Activated CD4-positive, alpha-beta T cell treated with anti-CD3 and anti-CD28 coated beads, Interleukin-2, amount 50 U/mL, for 48 hours (primary cell): Measurements from ENCODE around the gene EAF1.
A peak's percentile ranks its signal among the peaks of the same experiment; 100 is the strongest.
"Not testable (repeated sequence)": the region's sequence is repeated elsewhere in the genome, so short reads cannot be mapped to it uniquely, and the experiment has no call there.

Experiments
- DNase-seq, 2 experiments: peaks; one replicate each; pipeline ENCODE4 v3.0.0-alpha.2; 2020

Gene EAF1

DNA sequence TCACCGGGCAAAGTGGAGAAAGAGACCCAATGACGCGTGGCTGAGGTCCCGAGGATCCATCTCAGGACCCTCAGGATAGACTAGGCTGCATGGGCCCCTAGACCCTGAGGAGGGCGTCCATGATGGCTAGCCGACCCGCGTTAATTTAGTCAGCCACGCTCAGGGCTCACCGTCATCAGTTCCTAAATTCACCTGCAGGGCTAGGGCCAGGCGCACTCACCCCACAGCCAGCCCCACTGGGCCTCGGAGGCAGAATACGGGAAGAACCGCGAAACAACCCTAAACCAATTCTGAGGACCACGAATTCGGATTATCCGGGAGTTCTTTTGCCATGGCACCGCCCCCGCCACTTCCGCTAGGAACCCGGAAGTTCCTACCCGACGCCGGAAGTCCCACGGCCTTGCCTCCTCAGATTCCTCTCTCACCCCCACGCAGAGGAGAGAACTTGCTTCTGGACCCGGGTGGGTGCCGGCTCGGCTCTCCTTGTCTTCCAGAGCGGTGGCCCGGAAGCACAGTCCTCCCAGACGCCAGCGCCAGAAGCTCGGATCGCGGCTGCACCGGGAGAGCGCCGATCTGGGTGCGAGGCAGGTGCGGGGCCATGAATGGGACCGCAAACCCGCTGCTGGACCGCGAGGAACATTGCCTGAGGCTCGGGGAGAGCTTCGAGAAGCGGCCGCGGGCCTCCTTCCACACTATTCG, at the start of gene EAF1, which contains the start of gene METTL6:
TSS of gene EAF1 (plus strand) at position 417 of the 699 bp plus-strand sequence. CDS start at position 599, 182 bp downstream.
TSS of gene METTL6 (minus strand) at position 363 of the 699 bp plus-strand sequence. CDS start 1,033 bp downstream, outside the sequence.
- DNase-seq, result peak; percentile 89 to 92

DNA sequence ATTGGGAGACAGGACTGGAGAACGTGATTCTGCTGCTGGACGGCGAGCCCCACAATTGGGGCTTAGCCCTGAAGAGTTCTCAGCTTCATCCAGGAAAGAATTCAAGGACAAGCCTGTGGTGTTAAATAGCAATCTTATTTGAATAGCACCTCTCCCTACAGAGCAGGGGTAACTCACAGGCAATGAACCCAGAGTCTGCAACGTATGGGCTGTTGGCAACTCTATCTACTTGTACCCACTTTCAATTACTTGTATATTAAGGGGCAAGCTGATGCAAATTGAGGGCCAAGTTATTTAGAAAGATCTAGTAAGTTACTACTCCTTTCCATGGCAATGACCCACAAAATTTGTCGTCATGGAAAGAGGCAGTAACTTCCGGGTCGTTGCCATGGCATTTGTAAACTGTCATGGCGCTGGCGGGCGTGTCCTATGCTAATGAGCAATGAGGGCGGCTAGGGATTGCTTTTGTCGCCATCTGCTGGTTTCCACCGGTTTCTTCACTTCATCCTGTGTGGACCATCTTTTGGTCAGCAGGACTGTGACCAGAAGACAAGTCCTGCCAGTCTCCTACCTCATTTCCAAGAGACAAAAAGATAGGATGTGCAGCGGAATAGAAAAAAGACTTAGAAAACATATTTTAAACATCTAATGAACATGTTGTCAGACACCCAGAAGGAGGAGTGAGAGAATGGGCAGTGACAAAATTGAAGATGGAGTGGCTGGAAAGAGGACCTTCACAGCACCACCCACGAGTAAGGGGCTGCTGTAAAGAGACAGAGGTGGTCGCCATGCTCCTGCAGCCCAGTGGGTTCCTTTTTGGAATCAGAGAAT, 49.2 kb upstream of the EAF1 start:
- peak; percentile 93 to 96 for DNase-seq

DNA sequence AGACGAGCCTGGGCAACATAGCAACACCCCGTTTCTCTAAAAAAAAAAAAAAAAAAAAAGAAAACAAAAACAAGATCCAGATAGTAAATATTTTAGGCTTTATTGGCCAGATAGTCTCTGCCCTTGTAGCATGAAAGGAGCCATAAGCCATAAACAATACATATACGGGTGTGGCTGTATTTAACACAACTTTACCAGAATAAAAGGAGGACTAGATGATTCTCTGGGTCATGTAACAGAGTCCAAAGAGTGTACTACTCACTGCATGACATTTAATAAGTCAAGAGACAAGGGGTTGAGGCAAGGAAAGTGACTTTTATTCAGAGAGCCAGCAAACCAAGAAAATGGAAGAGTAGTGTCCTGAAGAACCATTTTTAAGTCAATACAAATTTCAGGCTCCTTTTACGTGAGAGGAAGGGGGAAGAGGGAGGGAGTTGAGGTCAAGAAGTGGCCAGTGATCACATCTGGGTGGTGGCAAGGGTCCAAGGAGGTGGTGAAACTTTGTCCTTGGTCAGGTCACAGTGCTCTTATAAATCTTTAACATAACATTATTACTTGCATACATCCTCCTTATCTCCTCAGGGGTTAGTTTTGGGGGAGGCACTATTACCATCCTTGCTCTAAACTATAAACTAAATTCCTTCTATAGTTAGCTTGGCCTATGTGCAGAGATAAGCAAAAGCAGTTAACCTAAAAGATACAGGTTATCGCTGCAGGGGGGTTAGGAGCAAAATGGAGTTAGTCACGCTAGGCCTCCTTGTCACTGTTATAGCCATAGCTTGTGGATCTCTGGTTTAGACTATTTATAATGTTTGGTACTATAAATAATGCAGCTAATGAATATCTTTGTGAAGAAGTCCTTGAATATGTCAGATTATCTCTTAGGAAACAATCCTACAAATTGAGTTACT, 46.2 kb upstream of the EAF1 start:
- DNase-seq, result no peak

DNA sequence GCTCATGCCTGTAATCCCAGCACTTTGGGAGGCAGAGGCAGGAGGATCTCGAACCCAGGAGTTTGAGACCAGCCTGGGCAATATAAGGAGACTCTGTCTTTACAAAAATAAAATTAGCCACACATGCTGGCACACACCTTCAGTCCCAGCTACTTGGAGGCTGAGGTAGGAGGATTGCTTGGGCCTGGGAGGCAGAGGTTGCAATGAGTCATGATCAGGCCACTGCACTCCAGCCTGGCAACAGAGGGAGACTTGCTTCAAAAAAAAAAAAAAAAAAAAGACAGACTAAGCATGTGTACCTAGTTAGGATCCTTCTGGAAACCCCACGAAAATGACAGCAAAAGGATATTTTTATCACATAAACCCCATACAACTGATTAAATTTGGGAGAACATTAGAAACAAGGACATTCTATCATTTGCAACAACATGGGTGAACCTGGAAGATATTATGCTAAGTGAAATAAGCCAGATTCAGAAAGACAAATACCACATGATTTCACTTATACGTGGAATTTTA, 44.9 kb upstream of the EAF1 start:
- no peak for DNase-seq

DNA sequence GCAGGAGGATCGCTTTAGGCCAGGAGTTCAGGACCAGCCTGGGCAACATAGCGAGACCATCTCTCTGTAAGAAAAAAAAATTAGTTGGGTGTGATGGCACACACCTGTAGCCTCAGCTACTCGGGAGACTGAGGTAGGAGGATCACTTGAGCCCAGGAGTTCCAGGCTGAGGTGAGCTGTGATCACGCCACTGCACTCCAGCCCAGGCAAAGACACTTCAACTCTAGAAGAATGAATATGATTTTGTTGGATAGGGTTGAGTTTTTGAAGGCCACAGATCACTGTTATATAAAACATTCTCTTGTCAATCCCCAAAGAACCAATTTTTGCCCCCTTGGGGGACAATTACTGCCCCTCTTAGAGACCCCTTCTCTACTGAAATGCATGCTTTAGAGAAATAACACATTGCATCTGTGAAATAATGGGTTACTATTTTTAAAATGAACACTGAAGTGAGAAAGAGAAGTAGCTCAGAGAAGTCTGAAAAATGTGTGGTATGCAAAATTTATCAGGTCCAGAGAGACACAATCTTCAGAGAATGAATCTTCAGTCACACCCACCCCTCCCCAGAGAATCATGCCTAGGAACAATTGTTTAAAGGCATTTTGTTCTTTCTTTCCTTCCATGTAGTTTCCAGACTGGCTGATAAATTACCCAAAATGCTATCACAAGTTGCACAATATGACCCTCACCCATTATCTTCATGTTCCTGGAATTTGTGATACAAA, 42.7 kb upstream of the EAF1 start:
- DNase-seq, result no peak

DNA sequence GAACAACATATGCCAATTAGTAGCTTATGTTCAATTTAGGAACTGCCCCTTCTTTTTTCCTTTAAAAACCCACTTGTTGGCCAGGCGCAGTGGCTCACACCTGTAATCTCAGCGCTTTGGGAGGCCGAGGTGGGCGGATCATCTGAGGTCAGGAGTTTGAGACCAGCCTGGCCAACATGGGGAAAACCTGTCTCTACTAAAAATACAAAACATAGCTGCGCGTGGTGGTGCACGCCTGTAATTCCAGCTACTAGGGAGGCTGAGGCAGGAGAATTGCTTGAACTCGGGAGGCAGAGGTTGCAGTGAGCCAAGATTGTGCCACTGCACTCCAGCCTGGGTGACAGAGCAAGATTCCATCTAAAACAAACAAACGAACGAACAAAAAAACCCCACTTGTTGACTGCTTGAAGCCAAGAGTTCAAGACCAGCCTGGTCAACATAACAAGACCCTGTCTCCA, 42.1 kb upstream of the EAF1 start:
- not testable (repeated sequence) for DNase-seq

GRCh38 chr3:15385901-15386653, 41.3 kb upstream of the EAF1 start:
- DNase-seq, result no peak

DNA sequence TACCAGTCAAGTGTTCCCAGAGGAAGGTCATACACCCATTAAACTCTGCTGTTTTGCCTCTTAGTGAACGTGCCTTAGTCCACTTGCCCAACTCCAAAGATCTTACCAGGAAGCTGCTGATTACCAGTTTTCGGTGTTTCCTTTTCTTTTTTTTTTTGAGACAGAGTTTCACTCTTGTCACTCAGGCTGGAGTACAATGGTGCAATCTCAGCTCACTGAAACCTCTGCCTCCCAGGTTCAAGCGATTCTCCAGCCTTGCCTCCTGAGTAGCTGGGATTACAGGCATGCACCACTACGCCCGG, 40.8 kb upstream of the EAF1 start:
- DNase-seq, result not testable (repeated sequence)

- no peak for DNase-seq
Measured at GRCh38 chr3:15387171-15387581, 40.2 kb upstream of the EAF1 start.

DNA sequence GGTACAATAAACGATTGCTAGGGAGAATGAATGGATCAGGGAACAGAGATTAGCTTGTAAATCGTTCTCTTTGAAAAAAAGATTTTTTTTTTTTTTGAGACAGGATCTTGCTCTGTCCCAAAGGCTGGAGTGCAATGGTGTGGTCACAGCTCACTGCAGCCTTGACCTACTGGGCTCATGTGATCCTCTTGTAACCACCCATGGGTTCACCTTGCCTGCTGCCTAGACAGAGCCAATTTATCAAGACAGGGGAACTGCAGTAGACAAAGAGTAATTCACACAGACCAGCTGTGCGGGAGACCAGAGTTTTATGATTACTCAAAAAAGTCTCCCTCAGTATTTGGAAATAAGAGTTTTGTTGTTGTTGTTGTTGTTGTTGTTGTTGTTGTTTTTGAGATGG, 39.7 kb upstream of the EAF1 start:
- DNase-seq, result no peak

DNA sequence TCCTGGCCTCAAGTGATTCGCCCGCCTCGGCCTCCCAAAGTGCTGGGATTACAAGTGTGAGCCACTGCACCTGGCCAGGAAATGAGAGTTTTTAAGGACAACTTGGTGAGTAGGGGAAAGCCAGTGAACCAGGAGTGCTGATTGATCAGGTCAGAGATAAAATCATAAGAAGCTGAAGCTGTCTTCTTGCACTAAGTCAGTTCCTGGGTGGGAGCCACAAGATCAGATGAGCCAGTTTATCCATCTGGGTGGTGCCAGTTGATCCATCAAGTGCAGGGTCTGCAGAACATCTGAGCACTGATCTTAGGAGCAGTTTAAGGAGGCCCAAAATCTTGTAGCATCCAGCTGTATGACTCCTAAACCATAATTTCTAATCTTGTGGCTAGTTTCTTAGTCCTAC, 39.1 kb upstream of the EAF1 start:
- DNase-seq, result not testable (repeated sequence)

- DNase-seq, result no peak
Measured at GRCh38 chr3:15390460-15390859, 36.9 kb upstream of the EAF1 start.

- DNase-seq, result no peak
Measured at GRCh38 chr3:15391007-15391406, 36.4 kb upstream of the EAF1 start.

- DNase-seq, result not testable (repeated sequence)
Measured at GRCh38 chr3:15393252-15393651, 34.1 kb upstream of the EAF1 start.

DNA sequence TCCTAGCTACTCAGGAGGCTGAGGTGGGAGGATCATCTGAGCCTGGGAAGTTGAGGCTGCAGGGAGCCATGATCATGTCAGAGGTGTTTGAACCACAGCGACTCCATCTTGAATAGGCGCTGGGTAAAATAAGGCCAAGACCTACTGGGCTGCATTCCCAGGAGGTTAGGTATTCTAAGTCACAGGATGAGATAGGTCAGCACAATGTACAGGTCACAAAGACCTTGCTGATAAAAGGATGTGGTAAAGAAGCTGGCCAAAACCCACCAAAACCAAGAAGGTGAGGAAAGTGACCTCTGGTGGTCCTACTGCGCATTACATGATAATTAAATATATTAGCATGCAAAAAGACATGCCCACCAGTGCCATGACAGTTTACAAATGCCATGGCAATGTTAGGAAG, 28.7 kb upstream of the EAF1 start:
- not testable (repeated sequence) for DNase-seq

GRCh38 chr3:15399970-15400369, 27.4 kb upstream of the EAF1 start:
- DNase-seq, result no peak

- DNase-seq, result no peak
Measured at GRCh38 chr3:15401936-15402335, 25.5 kb upstream of the EAF1 start.

GRCh38 chr3:15403495-15403894, 23.9 kb upstream of the EAF1 start:
- DNase-seq, result no peak

DNA sequence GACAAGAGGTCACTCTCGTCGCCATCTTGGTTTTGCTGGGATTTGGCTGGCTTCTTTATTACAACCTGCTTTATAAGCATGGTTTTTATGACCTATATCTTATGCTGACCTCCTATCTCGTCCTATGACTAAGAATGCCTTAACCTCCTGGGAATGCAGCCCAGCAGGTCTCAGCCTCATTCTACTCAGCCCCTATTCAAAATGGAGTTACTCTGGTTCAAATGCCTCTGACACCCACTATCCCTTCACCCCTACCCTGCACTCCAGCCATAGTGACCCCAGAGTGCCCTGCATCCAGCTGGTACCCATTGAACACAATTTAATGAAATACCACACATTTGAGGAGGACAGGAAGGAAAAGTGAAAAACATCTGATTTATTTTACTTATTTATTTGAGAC, 23.4 kb upstream of the EAF1 start:
- no peak for DNase-seq

GRCh38 chr3:15404767-15405166, 22.6 kb upstream of the EAF1 start:
- no peak for DNase-seq

DNA sequence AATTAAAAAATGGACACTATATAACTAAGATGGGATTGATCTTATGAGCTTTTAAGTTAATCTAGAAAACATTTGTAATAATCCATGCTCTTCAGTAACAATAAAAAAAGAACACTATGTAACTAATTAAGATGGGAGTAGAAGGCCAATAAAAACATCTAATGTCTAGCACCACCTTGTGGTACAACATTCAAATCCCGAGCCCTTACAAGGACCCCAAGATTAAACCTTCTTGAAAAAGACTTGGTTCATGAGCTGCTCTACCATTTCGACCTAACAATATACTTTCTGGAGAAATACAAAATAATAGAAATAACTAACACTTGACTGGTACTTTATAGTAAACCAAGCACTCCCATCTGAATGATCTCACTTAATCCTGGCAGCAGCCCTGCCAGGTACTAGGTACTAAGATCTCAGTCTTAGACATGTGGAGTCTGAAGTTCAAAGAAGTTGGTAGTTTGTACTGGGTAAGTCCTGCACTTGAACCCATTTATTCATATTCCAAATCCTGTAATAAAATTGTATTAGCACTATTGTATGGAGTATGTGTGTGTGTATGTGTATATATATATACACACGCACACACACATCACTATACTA, 21.8 kb upstream of the EAF1 start:
- no peak for DNase-seq
